HG03280 (cell line): ENCODE results near the gene STRADB.
A peak's percentile ranks its signal among the peaks of the same experiment; 100 is the strongest.
"Not testable (repeated sequence)": the region's sequence is repeated elsewhere in the genome, so short reads cannot be mapped to it uniquely, and the experiment has no call there.

Source experiments
- ATAC-seq: cut with Tn5 transposase; IDR thresholded peaks from one replicate; pipeline ENCODE4 v1.9.1; 2021; ENCODE audit warnings: mild to moderate bottlenecking, moderate library complexity; ENCODE audit not compliant: unreplicated experiment

Gene STRADB

GRCh38 chr2:201429835-201430234 is 21.7 kb upstream of the STRADB start:
- ATAC-seq, result not testable (repeated sequence)

GRCh38 chr2:201430322-201430721 is 21.2 kb upstream of the STRADB start:
- ATAC-seq, result not testable (repeated sequence)

- no peak for ATAC-seq
These were observed 20.7 kb upstream of the STRADB start for GRCh38 chr2:201430839-201431238.

- ATAC-seq, result no peak
These were observed 19.4 kb upstream of the STRADB start for GRCh38 chr2:201432038-201432620.

- no peak for ATAC-seq
These were observed 18.7 kb upstream of the STRADB start for GRCh38 chr2:201432621-201433393.

- no peak for ATAC-seq
These were observed 18.0 kb upstream of the STRADB start for GRCh38 chr2:201433394-201433995.

GRCh38 chr2:201436141-201436540 is 15.4 kb upstream of the STRADB start:
- ATAC-seq, result no peak

GRCh38 chr2:201439336-201439922 is 12.1 kb upstream of the STRADB start:
- ATAC-seq, result not testable (repeated sequence)

GRCh38 chr2:201440182-201440581 is 11.4 kb upstream of the STRADB start:
- no peak for ATAC-seq

- no peak for ATAC-seq
These were observed 10.1 kb upstream of the STRADB start for GRCh38 chr2:201441409-201441808.

- no peak for ATAC-seq
These were observed 6.6 kb upstream of the STRADB start for GRCh38 chr2:201444746-201445465.

GRCh38 chr2:201447086-201447485 is 4.5 kb upstream of the STRADB start:
- ATAC-seq, result no peak

- no peak for ATAC-seq
These were observed 3.5 kb upstream of the STRADB start for GRCh38 chr2:201448061-201448460.

GRCh38 chr2:201448701-201449100 is 2.8 kb upstream of the STRADB start:
- no peak for ATAC-seq

GRCh38 chr2:201450954-201451291 is 617 bp upstream of the STRADB start:
- ATAC-seq, result peak; percentile 20

GRCh38 chr2:201452058-201452921 is 750 bp downstream of the STRADB start:
- no peak for ATAC-seq

- no peak for ATAC-seq
These were observed 1.5 kb downstream of the STRADB start for GRCh38 chr2:201452922-201453643.

- ATAC-seq, result no peak
These were observed 6.8 kb downstream of the STRADB start for GRCh38 chr2:201458381-201458780.

- ATAC-seq, result no peak
These were observed 9.0 kb downstream of the STRADB start for GRCh38 chr2:201460532-201460931.

GRCh38 chr2:201464547-201464946 is 13.0 kb downstream of the STRADB start:
- ATAC-seq, result no peak
